BLaER1 (cell line): ENCODE results near the gene CAMTA2.

Experiments
- H3K27ac ChIP-seq: shearing (Covaris generic); formaldehyde crosslinking; 2 replicates; pipeline ENCODE4 v1.8.1; 2022
- H3K27me3 ChIP-seq: shearing (Covaris generic); formaldehyde crosslinking; 2 replicates; pipeline ENCODE4 v1.8.1; 2022
- H3K36me3 ChIP-seq: shearing (Covaris generic); formaldehyde crosslinking; 2 replicates; pipeline ENCODE4 v1.8.1; 2022
- H3K4me1 ChIP-seq: shearing (Covaris generic); formaldehyde crosslinking; 2 replicates; pipeline ENCODE4 v1.8.1; 2022
- H3K4me2 ChIP-seq: shearing (Covaris generic); formaldehyde crosslinking; 2 replicates; pipeline ENCODE4 v1.8.1; 2022
- H3K4me3 ChIP-seq: shearing (Covaris generic); formaldehyde crosslinking; 2 replicates; pipeline ENCODE4 v1.8.1; 2022
- H3K9ac ChIP-seq: shearing (Covaris generic); formaldehyde crosslinking; 2 replicates; pipeline ENCODE4 v1.8.1; 2022
- H3K9me3 ChIP-seq: shearing (Covaris generic); formaldehyde crosslinking; 2 replicates; pipeline ENCODE4 v1.8.1; 2022
- H4K20me1 ChIP-seq: shearing (Covaris generic); formaldehyde crosslinking; 2 replicates; pipeline ENCODE4 v1.8.1; 2022
- Cebpa-rat ChIP-seq: shearing (Covaris generic); IDR thresholded peaks from 2 replicates; pipeline ENCODE4 v1.8.1; 2022

CAMTA2 gene

DNA sequence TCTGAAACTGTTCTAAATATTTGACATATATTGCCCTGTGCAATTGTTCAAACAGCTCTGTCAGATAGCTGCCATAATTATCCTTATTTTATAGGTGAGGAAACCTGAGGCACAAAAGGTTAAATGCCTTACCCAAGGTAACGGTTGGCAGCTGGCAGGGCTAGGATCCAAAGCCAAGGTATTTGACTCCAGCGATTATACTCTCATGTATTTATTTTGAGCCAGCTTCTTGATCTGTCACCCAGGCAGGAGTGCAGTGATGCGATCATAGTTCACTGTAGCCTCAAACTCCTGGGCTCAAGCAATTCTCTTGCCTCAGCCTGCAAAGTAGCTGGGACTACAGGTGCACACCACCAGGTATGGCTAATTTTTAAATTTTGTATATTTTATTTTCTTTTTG, 29.4 kb downstream of the CAMTA2 start:
- H3K4me1 ChIP-seq = peaks cover 57% of the 10 kb centered on the region
- peak overlapping the region; percentile 17 for H3K4me2 ChIP-seq
- TF ChIP-seq Cebpa-rat = no peak
- H3K36me3 ChIP-seq = peaks cover 47% of the 10 kb centered on the region
- H3K4me3 ChIP-seq = no peak overlapping the region
- H3K27ac ChIP-seq = no peak overlapping the region
- H3K9ac ChIP-seq = 0 out of 2 replicates have a peak overlapping the region, but pooled peaks have one; percentile 5
- H3K9me3 ChIP-seq = no peaks in the 10 kb centered on the region
- no peaks in the 10 kb centered on the region for H3K27me3 ChIP-seq
- H4K20me1 ChIP-seq = no peaks in the 10 kb centered on the region

DNA sequence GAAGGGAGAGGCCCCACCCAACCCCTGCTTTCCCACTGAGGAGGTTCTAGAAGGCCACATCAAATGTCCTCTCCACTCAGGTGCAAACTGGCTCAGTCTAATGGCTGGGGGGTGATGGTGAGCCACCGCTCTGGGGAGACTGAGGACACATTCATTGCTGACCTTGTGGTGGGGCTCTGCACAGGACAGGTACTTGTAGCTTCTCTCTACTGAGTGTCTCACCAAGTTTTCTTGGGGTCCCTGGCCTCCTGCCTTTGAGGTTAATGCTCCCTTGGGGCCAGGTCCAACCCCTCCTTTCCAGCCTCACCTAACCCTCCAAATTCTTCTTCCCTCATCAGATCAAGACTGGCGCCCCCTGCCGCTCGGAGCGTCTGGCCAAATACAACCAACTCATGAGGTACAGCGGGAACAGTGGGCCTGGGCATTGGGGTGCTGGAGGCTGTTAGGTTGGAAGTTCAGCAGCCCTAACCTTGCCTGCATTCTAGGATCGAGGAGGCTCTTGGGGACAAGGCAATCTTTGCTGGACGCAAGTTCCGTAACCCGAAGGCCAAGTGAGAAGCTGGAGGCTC, 30.9 kb downstream of the CAMTA2 start:
- Histone ChIP-seq H3K9me3 (no peaks in the 10 kb centered on the region), H3K27ac (no peak overlapping the region), H3K27me3 (no peaks in the 10 kb centered on the region), H4K20me1 (no peaks in the 10 kb centered on the region), H3K9ac (no peak overlapping the region), H3K36me3 (peaks cover 42% of the 10 kb centered on the region), H3K4me1 (peaks cover 73% of the 10 kb centered on the region), H3K4me3 (no peak overlapping the region), H3K4me2 (no peak overlapping the region)
- no peak for TF ChIP-seq Cebpa-rat

DNA sequence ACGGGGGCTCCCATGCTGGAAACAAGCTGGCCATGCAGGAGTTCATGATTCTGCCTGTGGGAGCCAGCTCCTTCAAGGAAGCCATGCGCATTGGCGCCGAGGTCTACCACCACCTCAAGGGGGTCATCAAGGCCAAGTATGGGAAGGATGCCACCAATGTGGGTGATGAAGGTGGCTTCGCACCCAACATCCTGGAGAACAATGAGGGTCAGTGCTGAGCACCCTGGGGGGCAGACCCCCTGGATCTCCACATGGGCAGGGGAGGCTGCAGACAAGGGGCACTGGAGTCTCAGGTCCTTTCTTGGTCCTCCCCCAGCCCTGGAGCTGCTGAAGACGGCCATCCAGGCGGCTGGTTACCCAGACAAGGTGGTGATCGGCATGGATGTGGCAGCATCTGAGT, 32.4 kb downstream of the CAMTA2 start:
- H3K4me1 ChIP-seq = peaks cover 77% of the 10 kb centered on the region
- TF ChIP-seq Cebpa-rat = no peak

DNA sequence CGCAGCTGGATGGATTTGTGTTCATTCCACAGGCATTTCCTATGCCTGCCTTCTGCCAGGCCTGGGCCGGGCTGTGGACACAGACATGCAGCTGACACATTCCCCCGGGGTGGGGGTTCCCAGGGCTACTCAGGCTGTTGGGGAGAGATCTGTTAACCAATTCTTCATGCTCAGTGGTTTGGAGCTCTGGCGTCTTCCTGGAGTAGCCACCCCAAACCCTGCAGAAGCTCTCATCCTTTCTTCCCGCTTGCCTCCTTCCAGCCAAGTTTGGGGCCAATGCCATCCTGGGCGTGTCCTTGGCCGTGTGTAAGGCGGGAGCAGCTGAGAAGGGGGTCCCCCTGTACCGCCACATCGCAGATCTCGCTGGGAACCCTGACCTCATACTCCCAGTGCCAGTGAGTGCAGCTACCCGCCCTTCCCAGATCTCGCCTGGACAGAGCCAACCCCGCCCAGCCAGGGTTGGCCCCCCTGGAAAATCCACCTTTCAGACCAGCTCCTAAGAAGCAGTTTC, 34.0 kb downstream of the CAMTA2 start:
- Histone ChIP-seq H3K27me3 (no peaks in the 10 kb centered on the region), H3K4me2 (peak overlapping the region; percentile 65), H3K27ac (peak overlapping the region; percentile 50), H3K4me3 (no peak overlapping the region), H3K9me3 (no peaks in the 10 kb centered on the region), H3K4me1 (peaks cover 62% of the 10 kb centered on the region), H3K36me3 (peaks cover 24% of the 10 kb centered on the region; the same call in 1 of the 2 replicates), H4K20me1 (no peaks in the 10 kb centered on the region), H3K9ac (peak overlapping the region; percentile 23; the same call in 1 of the 2 replicates)
- TF ChIP-seq Cebpa-rat = no peak

More for the DNA sequence above, 32.4 kb downstream of the CAMTA2 start:
- H3K36me3 ChIP-seq = peaks cover 34% of the 10 kb centered on the region
- H3K27me3 ChIP-seq = no peaks in the 10 kb centered on the region
- H3K4me2 ChIP-seq = no peak overlapping the region
- H3K4me3 ChIP-seq = no peak overlapping the region
- no peak overlapping the region for H3K27ac ChIP-seq
- no peak overlapping the region for H3K9ac ChIP-seq
- no peaks in the 10 kb centered on the region for H3K9me3 ChIP-seq
- H4K20me1 ChIP-seq = no peaks in the 10 kb centered on the region

DNA sequence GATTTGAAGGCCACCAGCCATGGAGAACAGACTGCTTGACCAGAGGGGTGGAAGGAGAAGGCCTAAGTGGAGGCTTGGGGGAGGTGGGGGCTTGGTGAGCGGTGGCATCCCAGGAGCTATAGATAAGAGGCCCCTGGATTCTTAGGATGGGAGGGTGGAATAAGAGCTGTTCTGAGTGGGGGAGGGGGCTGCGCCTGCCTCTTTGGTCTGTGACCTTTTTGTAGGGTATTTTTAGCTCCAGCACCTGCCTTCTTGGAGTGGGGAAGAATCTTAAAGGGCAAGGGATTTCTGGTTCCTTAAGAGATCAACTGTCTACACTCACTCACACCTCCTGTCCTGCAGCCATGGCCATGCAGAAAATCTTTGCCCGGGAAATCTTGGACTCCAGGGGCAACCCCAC, 36.0 kb downstream of the CAMTA2 start:
- no peaks in the 10 kb centered on the region for H3K9me3 ChIP-seq
- H3K4me1 ChIP-seq = peaks cover 46% of the 10 kb centered on the region
- no peaks in the 10 kb centered on the region for H3K27me3 ChIP-seq
- H4K20me1 ChIP-seq = peaks cover 18% of the 10 kb centered on the region
- peak overlapping the region; percentile 91 for H3K9ac ChIP-seq
- peak overlapping the region; percentile 99 for H3K27ac ChIP-seq
- peaks cover 18% of the 10 kb centered on the region for H3K36me3 ChIP-seq
- H3K4me2 ChIP-seq = peak overlapping the region; percentile 98
- H3K4me3 ChIP-seq = peak overlapping the region; percentile 100
- TF ChIP-seq Cebpa-rat = no peak

DNA sequence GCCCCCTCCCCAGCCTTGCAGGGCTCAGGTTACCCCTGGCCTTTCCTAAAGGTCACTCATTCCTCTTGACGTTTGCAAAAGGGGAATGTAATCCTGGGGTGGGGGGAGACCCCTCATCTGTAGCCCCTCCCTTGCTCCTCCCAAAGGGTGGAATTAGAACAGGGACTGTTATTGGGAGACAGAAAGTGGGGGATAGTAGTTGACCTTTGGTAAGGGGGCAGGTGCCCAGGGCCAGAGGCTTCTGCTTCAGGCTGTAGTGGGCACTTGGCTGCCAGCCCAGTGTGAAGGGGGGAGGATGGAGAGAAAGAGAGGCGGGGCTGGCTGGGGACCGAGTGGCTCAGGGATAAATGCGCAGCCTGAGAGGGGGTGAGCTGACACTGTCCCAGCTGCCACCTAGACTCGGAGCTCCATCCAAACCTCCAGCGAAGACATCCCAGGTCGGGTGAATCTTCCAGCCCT, 36.7 kb downstream of the CAMTA2 start, which contains the start of gene ENO3:
Gene ENO3 (plus strand): TSS at position 374 of the 459 bp plus-strand sequence. CDS start 711 bp downstream, outside the sequence.
- Histone ChIP-seq H4K20me1 (peaks cover 25% of the 10 kb centered on the region), H3K4me2 (peak within 1 kb of the TSS; percentile 98), H3K27ac (peak within 1 kb of the TSS; percentile 99), H3K9ac (peak within 1 kb of the TSS; percentile 91), H3K9me3 (no peaks in the 10 kb centered on the region), H3K27me3 (no peaks in the 10 kb centered on the region), H3K36me3 (peaks cover 18% of the 10 kb centered on the region), H3K4me3 (peak within 1 kb of the TSS; percentile 100), H3K4me1 (peaks cover 52% of the 10 kb centered on the region)
- TF ChIP-seq Cebpa-rat = no peak

DNA sequence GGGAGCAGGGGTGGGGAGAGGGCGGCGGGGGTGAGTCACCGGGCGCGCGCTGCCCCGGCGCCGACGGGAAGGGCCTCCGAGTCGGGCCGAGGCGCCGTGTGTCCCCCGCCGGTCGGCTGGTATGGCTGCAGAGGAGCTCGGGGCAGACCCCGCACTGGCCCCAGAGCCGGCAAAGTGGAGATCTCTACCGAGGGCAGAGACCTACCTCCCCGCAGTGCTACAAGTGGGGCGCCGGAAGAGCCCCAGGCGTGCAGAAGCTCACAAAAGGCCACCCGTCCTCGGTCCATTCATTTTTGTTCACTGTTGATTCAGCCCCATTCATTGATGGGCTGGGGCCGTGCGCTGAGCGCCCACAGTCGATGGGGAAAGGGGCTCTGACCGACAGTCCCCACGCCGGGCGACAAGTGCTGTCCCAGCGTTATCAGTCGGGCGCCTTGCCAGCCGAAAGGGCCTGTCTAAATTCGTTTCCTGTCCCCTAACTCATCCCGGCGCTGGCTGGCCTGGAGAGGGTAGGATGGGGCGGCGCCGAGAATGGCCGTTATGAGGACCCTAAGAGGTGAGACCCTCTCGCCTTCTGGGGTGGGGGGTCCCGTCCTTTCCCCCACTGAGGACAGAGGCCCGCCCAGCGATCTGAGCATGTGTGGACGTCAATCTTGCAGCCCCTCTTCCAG, 37.3 kb downstream of the CAMTA2 start:
- Histone ChIP-seq H3K9ac (peak overlapping the region; percentile 91), H3K9me3 (no peaks in the 10 kb centered on the region), H3K27ac (peak overlapping the region; percentile 99), H3K36me3 (peaks cover 20% of the 10 kb centered on the region), H4K20me1 (peaks cover 31% of the 10 kb centered on the region), H3K4me1 (peaks cover 58% of the 10 kb centered on the region), H3K27me3 (no peaks in the 10 kb centered on the region), H3K4me3 (peak overlapping the region; percentile 100), H3K4me2 (peak overlapping the region; percentile 98)
- no peak for TF ChIP-seq Cebpa-rat

DNA sequence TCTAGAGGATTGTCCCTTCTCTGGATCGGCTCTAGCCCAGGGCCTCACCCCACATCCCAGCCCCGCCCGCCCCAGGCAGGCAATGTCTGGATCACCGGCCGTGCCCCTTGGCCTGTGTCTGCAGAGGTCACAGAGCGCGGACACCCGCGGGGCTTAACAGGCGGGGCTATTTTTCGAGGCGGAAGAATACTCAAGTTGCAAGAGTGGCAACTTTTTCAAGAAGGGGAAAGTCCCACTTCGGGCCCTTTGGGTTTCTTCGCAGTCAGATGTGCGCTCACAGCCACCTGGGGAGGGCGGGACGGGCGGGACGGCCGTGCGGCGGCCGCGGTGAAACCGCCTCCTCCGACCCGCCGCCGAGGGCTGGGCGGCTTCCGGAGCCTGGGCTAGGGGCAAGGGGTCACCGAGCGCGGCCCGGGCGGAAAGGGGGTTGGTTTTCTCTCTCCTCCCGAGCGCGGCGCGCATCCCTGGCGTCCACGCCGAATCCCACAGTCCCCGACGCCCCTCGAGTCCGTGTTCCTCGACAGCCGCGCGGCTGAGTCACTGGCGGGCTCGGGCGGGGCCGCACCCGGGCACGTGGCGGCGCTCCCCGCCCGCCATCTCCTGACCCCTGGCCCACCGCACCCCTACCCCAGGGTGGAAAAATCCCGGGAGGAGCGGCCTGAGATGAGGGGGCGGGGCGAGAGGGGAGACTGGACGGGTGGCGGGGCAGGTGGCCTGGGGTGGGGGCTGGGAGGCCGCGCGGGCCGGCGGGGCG, 38.0 kb downstream of the CAMTA2 start:
- peaks cover 38% of the 10 kb centered on the region for H4K20me1 ChIP-seq
- no peaks in the 10 kb centered on the region for H3K27me3 ChIP-seq
- TF ChIP-seq Cebpa-rat = no peak
- H3K4me1 ChIP-seq = peaks cover 65% of the 10 kb centered on the region
- H3K27ac ChIP-seq = peak overlapping the region; percentile 99
- H3K4me3 ChIP-seq = peak overlapping the region; percentile 100
- peak overlapping the region; percentile 98 for H3K4me2 ChIP-seq
- H3K9ac ChIP-seq = peak overlapping the region; percentile 91
- H3K36me3 ChIP-seq = peaks cover 23% of the 10 kb centered on the region
- no peaks in the 10 kb centered on the region for H3K9me3 ChIP-seq

DNA sequence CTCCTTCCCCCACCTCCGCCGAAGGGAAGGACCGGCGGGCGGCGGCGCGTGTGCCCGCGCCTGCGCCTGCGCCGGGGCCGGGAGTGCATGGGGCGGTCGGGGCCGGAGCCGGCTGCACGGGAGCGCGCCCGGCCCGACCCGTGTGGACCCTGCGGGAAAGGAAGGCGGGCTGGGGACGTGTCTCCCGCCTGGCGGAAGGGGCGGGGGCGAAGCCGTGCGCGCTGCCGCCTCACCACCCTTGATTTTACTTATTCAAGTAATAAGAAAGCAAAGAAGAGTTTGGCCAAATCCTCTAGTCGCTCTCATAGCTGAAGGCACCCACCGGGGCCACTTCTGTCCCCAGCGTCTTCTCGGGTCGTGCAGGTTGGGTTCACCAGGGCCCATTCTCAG, 38.5 kb downstream of the CAMTA2 start:
- H3K4me2 ChIP-seq = peak overlapping the region; percentile 98
- 0 out of 2 replicates have a peak, but pooled peaks have one; percentile 3 for TF ChIP-seq Cebpa-rat

More for the DNA sequence above, 38.5 kb downstream of the CAMTA2 start:
- no peaks in the 10 kb centered on the region for H3K9me3 ChIP-seq
- peaks cover 29% of the 10 kb centered on the region for H3K36me3 ChIP-seq
- H3K27me3 ChIP-seq = no peaks in the 10 kb centered on the region
- H3K9ac ChIP-seq = peak overlapping the region; percentile 91
- H3K27ac ChIP-seq = peak overlapping the region; percentile 99
- peaks cover 69% of the 10 kb centered on the region for H3K4me1 ChIP-seq
- H4K20me1 ChIP-seq = peaks cover 44% of the 10 kb centered on the region
- H3K4me3 ChIP-seq = peak overlapping the region; percentile 100
